ENCODE results near the gene PGM2. TPM values are rescaled to one million over a fixed set of nuclear protein-coding genes. Genes with fewer than 3 reads are reported as not detected.

Gene PGM2
- total RNA-seq (10 to 100 TPM; 11.6 to 11.9 TPM), polyA plus RNA-seq (1 to 10 TPM; 4.0 to 4.2 TPM)

GRCh38 chr4:37826295-37827029, at the start of gene PGM2:
Gene PGM2 (plus strand): TSS chr4:37826686. CDS start chr4:37826733, 47 bp downstream.
- H3K27me3 ChIP-seq (ENCODE audit: control insufficient read depth in 4 of 4, insufficient read depth in 4 of 4, low read length in 3 of 4): no peaks in the 10 kb centered on the region
- DNase-seq (ENCODE audit: low spot score): peak; percentile 80
- peak within 1 kb of the TSS; percentile 91 to 94 for H3K27ac ChIP-seq (ENCODE audit: low read depth in 1 of 2, low read length in 2 of 2)
- peak within 1 kb of the TSS; percentile 70 to 93 for H3K9ac ChIP-seq (ENCODE audit: low read depth in 1 of 2, low read length in 2 of 2)
- TF ChIP-seq GABPA (IDR thresholded peaks at IDR 0.05 in 1 of 2, conservative IDR thresholded peaks at IDR 0.05 in 1 of 2) (peak in 1 of 2 donors; percentile 64), ZBTB33 (IDR thresholded peaks at IDR 0.05) (no peak), HNF4A (conservative IDR thresholded peaks at IDR 0.05) (peak in 1 of 2 donors; percentile 16), RAD21 (IDR thresholded peaks at IDR 0.05) (peak in 1 of 2 donors; percentile 66), HNF4G (IDR thresholded peaks at IDR 0.05) (no peak), RXRA (IDR thresholded peaks at IDR 0.05) (no peak), JUND (IDR thresholded peaks at IDR 0.05) (no peak), YY1 (IDR thresholded peaks at IDR 0.05) (peak; percentile 92), FOXA1 (IDR thresholded peaks at IDR 0.05) (peak; percentile 28), NR2F2 (IDR thresholded peaks at IDR 0.05) (no peak), TAF1 (conservative IDR thresholded peaks at IDR 0.05) (peak; percentile 82), SP1 (IDR thresholded peaks at IDR 0.05) (no peak), FOXA2 (IDR thresholded peaks at IDR 0.05) (no peak), EGR1 (IDR thresholded peaks at IDR 0.05; ENCODE audit: low read depth in 2 of 2) (peak; percentile 83 to 93), CTCF (IDR thresholded peaks at IDR 0.05; ENCODE audit: low read depth, low read length, missing input control) (no peak)
- TF ChIP-seq, protein P1, sequence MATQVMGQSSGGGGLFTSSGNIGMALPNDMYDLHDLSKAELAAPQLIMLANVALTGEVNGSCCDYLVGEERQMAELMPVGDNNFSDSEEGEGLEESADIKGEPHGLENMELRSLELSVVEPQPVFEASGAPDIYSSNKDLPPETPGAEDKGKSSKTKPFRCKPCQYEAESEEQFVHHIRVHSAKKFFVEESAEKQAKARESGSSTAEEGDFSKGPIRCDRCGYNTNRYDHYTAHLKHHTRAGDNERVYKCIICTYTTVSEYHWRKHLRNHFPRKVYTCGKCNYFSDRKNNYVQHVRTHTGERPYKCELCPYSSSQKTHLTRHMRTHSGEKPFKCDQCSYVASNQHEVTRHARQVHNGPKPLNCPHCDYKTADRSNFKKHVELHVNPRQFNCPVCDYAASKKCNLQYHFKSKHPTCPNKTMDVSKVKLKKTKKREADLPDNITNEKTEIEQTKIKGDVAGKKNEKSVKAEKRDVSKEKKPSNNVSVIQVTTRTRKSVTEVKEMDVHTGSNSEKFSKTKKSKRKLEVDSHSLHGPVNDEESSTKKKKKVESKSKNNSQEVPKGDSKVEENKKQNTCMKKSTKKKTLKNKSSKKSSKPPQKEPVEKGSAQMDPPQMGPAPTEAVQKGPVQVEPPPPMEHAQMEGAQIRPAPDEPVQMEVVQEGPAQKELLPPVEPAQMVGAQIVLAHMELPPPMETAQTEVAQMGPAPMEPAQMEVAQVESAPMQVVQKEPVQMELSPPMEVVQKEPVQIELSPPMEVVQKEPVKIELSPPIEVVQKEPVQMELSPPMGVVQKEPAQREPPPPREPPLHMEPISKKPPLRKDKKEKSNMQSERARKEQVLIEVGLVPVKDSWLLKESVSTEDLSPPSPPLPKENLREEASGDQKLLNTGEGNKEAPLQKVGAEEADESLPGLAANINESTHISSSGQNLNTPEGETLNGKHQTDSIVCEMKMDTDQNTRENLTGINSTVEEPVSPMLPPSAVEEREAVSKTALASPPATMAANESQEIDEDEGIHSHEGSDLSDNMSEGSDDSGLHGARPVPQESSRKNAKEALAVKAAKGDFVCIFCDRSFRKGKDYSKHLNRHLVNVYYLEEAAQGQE (IDR thresholded peaks at IDR 0.05): peak; percentile 93
- TF ChIP-seq, protein P2, sequence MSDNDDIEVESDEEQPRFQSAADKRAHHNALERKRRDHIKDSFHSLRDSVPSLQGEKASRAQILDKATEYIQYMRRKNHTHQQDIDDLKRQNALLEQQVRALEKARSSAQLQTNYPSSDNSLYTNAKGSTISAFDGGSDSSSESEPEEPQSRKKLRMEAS (IDR thresholded peaks at IDR 0.05): peak; percentile 32
- TF ChIP-seq, protein P3, sequence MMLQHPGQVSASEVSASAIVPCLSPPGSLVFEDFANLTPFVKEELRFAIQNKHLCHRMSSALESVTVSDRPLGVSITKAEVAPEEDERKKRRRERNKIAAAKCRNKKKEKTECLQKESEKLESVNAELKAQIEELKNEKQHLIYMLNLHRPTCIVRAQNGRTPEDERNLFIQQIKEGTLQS (IDR thresholded peaks at IDR 0.05): no peak
- WGBS: under 1% methylated on average over 57 of the region's 57 CpGs
- peaks cover 0 to 30% (median 11%) of the 10 kb centered on the region in 4 donors for H3K4me1 ChIP-seq (ENCODE audit: control insufficient read depth in 4 of 4, insufficient read depth in 4 of 4, low read length in 3 of 4)
- H3K4me3 ChIP-seq (ENCODE audit: low read depth in 1 of 3, low read length in 3 of 3): peak within 1 kb of the TSS; percentile 78 to 92 (median 84)
- H3K9me3 ChIP-seq (ENCODE audit: control insufficient read depth in 4 of 4, low read length in 3 of 4): no peaks in the 10 kb centered on the region
- H3K36me3 ChIP-seq (ENCODE audit: control insufficient read depth in 4 of 4, insufficient read depth in 3 of 4, low read depth in 1 of 4, low read length in 3 of 4): peaks cover 0 to 10% (median 5%) of the 10 kb centered on the region in 4 donors

All from liver (tissue), 9 donors.